DOHH2 (cell line): ENCODE measurements around the gene ABTB2.

Experiments used
- CTCF ChIP-seq: fragments of 200-600 bp; sonication (generic); IDR thresholded peaks from one replicate; pipeline ENCODE4 v1.5.1; 2014; ENCODE audit warnings: antibody characterized with exemption, mild to moderate bottlenecking, low read depth, low read length; ENCODE audit not compliant: poor library complexity, severe bottlenecking
- EZH2phosphoT487 ChIP-seq: fragments of 200-600 bp; sonication (generic); IDR thresholded peaks from 2 replicates; pipeline ENCODE4 v1.6.1; 2017; ENCODE audit warnings: borderline replicate concordance, mild to moderate bottlenecking, antibody characterized with exemption, low read length, moderate library complexity, mixed read lengths

- TF ChIP-seq CTCF (no peak), EZH2phosphoT487 (no peak)
Measured at GRCh38 chr11:34162493-34162820, 195.4 kb downstream of the ABTB2 start.
